NB4 (cell line): ENCODE measurements around the gene MEGF11.

Experiments used
- MYC ChIP-seq: IDR thresholded peaks from 2 replicates; pipeline ENCODE4 v1.6.1; 2011; ENCODE audit warnings: low read depth, low read length
- POLR2A ChIP-seq: IDR thresholded peaks from 2 replicates; pipeline ENCODE4 v1.6.1; 2011; ENCODE audit warnings: mild to moderate bottlenecking; ENCODE audit not compliant: insufficient read length; ENCODE audit errors: extremely low read depth
- TF ChIP-seq, protein P1 (sequence below): IDR thresholded peaks from one replicate; pipeline ENCODE4 v1.5.1; 2012; ENCODE audit warnings: low read depth, low read length

DNA sequence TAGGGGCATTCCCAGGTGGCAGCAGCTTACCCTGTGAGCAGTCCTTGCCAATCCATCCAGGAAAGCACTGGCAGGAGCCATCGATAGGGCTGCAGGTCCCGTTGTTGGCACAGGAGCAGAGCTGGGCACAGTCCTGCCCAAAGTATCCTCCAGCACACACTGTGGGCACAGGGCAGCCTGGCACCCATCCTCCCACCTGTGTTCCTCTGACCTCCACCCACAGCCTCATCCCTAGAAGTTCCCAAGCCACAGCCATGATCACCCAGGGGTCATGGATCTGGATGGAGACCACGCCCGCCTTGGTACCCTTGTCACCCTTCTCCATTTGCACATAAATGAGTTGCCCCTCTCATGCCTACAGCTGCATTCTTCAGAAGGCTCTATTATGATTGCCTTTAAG lies 335.6 kb downstream of the MEGF11 start:
- TF ChIP-seq, protein P1, sequence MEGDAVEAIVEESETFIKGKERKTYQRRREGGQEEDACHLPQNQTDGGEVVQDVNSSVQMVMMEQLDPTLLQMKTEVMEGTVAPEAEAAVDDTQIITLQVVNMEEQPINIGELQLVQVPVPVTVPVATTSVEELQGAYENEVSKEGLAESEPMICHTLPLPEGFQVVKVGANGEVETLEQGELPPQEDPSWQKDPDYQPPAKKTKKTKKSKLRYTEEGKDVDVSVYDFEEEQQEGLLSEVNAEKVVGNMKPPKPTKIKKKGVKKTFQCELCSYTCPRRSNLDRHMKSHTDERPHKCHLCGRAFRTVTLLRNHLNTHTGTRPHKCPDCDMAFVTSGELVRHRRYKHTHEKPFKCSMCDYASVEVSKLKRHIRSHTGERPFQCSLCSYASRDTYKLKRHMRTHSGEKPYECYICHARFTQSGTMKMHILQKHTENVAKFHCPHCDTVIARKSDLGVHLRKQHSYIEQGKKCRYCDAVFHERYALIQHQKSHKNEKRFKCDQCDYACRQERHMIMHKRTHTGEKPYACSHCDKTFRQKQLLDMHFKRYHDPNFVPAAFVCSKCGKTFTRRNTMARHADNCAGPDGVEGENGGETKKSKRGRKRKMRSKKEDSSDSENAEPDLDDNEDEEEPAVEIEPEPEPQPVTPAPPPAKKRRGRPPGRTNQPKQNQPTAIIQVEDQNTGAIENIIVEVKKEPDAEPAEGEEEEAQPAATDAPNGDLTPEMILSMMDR, result no peak
- TF ChIP-seq POLR2A (no peak), MYC (no peak)
